HL-60 (cell line): ENCODE data around the gene STON1.

Experiments
- DNase-seq, 2 experiments: peaks; one replicate each; pipeline ENCODE4 v3.0.0-alpha.2; 2010 to 2020; ENCODE audit warnings: low read depth in 1 of 2, low spot score in 1 of 2
- H3K27ac ChIP-seq: fragments of 250-450 bp; sonication (Bioruptor Pico); replicated peaks from 2 replicates; pipeline ENCODE4 v1.5.1; 2020; ENCODE audit warnings: mild to moderate bottlenecking, moderate library complexity
- H3K27me3 ChIP-seq: fragments of 250-450 bp; sonication (Bioruptor Pico); 2 replicates; pipeline ENCODE4 v1.5.1; 2021; ENCODE audit warnings: mild to moderate bottlenecking, moderate library complexity; ENCODE audit not compliant: insufficient read depth, poor library complexity, severe bottlenecking
- H3K4me3 ChIP-seq: replicated peaks from 2 replicates; pipeline ENCODE4 v1.5.1; 2011; ENCODE audit warnings: mild to moderate bottlenecking, control low read depth, low read length; ENCODE audit not compliant: insufficient read depth
- CTCF ChIP-seq: IDR thresholded peaks from one replicate; pipeline ENCODE4 v1.5.1; 2011; ENCODE audit warnings: low read length, control low read depth, inconsistent platforms; ENCODE audit not compliant: insufficient read depth
- GABPA ChIP-seq: IDR thresholded peaks from 2 replicates; pipeline ENCODE4 v1.6.1; 2012; ENCODE audit warnings: low read depth
- POLR2AphosphoS5 ChIP-seq: IDR thresholded peaks from 2 replicates; pipeline ENCODE4 v1.6.1; 2012; ENCODE audit warnings: low read depth
- REST ChIP-seq: IDR thresholded peaks from 2 replicates; pipeline ENCODE4 v1.6.1; 2012; ENCODE audit warnings: low read depth; ENCODE audit not compliant: insufficient replicate concordance
- SPI1 ChIP-seq: IDR thresholded peaks from 2 replicates; pipeline ENCODE4 v1.6.1; 2012; ENCODE audit warnings: low read depth, mild to moderate bottlenecking, borderline replicate concordance

Gene STON1

DNA sequence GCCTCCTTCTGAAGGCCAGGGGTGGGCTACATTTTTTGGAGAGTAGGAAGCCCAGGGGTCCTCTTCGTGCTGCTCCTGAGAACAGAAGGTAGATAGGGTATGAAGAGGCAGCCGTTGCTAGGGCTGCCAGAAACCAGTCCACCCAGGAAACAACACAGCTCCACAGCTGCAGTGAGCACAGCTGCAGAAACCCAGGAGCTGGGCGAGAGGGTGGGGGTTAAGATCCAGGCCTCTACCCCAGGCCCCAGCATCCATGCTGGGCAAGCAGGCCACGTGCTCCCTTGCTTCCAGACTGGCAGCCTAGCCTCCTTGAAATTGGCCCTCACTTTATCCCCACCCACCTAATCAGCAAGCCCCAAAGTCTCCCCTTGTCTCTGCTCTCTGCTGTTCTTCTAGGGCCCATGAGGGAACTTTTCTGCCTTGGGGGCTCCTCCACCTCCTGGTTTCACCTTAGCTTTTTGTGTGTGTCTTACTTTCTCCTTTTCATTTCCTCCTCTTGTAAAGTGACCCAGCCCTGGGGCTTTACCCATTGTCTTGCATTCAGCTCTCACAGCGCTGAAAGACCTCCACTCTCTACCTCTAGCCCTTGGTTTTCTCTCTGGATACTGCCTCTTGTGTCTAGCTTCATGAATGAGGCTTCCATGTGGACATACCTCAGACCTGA lies 30.7 kb downstream of the STON1 start:
- Histone ChIP-seq H3K4me3 (no peak overlapping the region), H3K27me3 (no peaks in the 10 kb centered on the region), H3K27ac (no peak overlapping the region)
- TF ChIP-seq POLR2AphosphoS5 (no peak), CTCF (no peak), REST (no peak), SPI1 (no peak), GABPA (no peak)
- DNase-seq = no peak

- TF ChIP-seq SPI1 (no peak), POLR2AphosphoS5 (no peak), GABPA (no peak), REST (no peak), CTCF (no peak)
- Histone ChIP-seq H3K27me3 (no peaks in the 10 kb centered on the region), H3K4me3 (no peak overlapping the region), H3K27ac (no peak overlapping the region)
- DNase-seq = no peak
Measured at GRCh38 chr2:48562281-48562680, 32.3 kb downstream of the STON1 start.

DNA sequence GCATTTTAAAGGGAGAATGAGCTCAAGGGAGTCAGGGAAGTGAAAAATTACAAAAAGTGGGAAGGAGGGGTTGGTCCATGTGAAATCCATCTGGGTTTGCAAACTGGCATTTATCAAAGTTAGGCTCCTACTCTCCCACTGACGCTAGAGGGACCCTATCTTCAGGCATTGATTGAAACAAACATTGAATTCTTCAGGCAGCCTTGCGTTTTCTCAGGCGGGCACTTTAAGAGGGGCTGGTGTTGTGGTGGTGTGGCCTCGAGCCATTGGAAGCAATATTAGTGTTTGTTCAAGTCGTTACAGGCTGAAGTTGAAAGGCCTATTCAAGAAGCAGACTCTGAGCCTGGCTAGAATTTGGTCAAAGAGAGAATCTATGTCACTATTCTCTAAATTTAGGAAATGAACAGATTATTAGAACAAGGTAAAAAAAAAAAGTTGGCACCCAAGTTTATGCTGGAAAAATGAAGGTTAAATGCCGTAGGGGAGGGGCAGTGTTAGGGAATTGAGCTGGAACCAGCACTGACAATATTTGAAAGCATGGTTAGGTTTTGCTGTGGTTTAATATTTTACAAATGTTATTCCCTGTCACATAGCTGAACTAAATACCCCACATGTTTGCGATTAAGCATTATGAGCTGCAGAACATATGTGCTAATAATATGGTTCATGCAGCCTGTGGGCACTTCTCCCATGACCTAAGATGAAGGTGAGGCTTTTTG lies 36.8 kb downstream of the STON1 start:
- Histone ChIP-seq H3K4me3 (no peak overlapping the region), H3K27ac (no peak overlapping the region), H3K27me3 (no peaks in the 10 kb centered on the region)
- no peak for DNase-seq
- TF ChIP-seq SPI1 (no peak), GABPA (no peak), REST (no peak), POLR2AphosphoS5 (no peak), CTCF (no peak)
